ENCODE measurements around the gene SPO11.

GRCh38 chr20:57391439-57392301 is 62.1 kb downstream of the SPO11 start:
- TF ChIP-seq CTCF (IDR thresholded peaks at IDR 0.05), result no peak
- TF ChIP-seq POLR2A (IDR thresholded peaks at IDR 0.05), result no peak
